Vagina (tissue), 2 donors: Measurements from ENCODE around the gene PCSK6.

Experiments
- POLR2A ChIP-seq, 2 donors: fragments of 450-650 bp; IDR thresholded peaks; one replicate each; pipeline ENCODE4 v1.6.1; 2017; ENCODE audit warnings: antibody characterized with exemption in 2 of 2, mild to moderate bottlenecking in 2 of 2, moderate library complexity in 2 of 2
- TF ChIP-seq, protein P1 (sequence below), 3 experiments: fragments of 450-650 bp in 2 of 3; fragments of 200-600 bp in 1 of 3; sonication (generic) in 1 of 3; IDR thresholded peaks; one replicate each; pipeline ENCODE4 v1.5.1; 2017 to 2019; ENCODE audit warnings: antibody characterized with exemption in 3 of 3, mild to moderate bottlenecking in 2 of 3, moderate library complexity in 2 of 3

DNA sequence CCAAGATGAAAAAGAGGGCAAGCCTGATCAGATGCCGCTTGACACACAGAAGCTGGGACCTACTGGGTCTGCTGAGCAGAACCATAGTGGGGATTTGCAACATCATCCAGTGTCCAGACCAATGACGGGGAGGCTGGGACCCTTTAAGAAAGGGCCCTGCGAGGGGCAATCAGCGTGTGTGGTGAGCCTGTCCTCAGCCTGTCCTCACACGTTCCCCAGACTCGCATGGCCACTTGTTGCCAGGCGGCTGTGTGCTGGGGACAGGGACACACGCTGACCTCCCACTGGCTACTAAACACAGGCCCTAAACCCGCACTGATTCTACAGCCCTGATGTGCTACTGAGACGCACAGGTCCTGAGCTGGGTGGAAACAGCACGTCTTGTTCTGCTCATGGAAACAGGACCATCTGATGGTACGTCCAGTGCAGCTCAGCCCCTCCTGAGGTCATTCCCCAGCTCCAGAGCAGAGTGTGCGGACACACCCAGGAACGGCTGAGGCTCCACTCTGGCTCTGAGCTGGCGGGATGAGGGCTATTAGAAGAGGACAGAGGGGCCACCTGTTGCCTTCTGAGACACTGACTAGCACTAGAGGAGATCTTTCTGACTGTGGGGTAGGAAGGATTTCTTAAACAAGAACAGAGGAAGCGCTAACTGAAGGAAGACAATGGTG lies 24.4 kb downstream of the PCSK6 start:
- TF ChIP-seq, protein P1, sequence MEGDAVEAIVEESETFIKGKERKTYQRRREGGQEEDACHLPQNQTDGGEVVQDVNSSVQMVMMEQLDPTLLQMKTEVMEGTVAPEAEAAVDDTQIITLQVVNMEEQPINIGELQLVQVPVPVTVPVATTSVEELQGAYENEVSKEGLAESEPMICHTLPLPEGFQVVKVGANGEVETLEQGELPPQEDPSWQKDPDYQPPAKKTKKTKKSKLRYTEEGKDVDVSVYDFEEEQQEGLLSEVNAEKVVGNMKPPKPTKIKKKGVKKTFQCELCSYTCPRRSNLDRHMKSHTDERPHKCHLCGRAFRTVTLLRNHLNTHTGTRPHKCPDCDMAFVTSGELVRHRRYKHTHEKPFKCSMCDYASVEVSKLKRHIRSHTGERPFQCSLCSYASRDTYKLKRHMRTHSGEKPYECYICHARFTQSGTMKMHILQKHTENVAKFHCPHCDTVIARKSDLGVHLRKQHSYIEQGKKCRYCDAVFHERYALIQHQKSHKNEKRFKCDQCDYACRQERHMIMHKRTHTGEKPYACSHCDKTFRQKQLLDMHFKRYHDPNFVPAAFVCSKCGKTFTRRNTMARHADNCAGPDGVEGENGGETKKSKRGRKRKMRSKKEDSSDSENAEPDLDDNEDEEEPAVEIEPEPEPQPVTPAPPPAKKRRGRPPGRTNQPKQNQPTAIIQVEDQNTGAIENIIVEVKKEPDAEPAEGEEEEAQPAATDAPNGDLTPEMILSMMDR (IDR thresholded peaks at IDR 0.05), result no peak
- no peak for TF ChIP-seq POLR2A (IDR thresholded peaks at IDR 0.05)
